GM12865 (cell line): ENCODE data around the gene MRPL28.
"Not testable (repeated sequence)": the region's sequence is repeated elsewhere in the genome, so short reads cannot be mapped to it uniquely, and the experiment has no call there.

Source experiments
- DNase-seq: peaks from one replicate; pipeline ENCODE4 v3.0.0; 2010; ENCODE audit warnings: low read depth
- H3K4me3 ChIP-seq: 2 replicates; pipeline ENCODE4 v1.5.1; 2011; ENCODE audit warnings: mild to moderate bottlenecking, low read depth, low read length, control low read depth
- TF ChIP-seq, protein P1 (sequence below): IDR thresholded peaks from 2 replicates; pipeline ENCODE4 v1.5.1; 2011; ENCODE audit warnings: low read length, control low read depth, low read depth, inconsistent platforms; ENCODE audit not compliant: insufficient read depth; ENCODE audit errors: missing control alignments

Gene MRPL28

DNA sequence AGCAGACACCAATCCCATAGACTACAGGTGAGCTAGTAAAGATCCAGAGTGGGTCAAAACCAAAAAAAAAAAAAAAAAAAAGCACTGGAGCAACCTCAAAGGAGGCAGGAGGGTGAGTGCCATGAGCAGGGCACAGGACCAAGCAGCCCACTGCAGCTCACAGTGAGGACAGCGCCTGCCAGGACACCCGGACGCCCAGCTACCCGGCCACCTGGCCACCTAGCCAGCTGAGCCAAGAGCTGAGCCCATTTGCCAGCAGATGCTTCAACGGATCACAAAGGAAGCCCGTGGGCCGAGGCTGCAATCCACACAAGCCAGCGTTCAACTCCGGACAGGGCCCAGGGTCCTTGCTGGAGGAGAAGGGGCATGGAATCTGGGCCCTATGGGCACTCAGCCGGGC lies 32.9 kb downstream of the MRPL28 start:
- TF ChIP-seq, protein P1, sequence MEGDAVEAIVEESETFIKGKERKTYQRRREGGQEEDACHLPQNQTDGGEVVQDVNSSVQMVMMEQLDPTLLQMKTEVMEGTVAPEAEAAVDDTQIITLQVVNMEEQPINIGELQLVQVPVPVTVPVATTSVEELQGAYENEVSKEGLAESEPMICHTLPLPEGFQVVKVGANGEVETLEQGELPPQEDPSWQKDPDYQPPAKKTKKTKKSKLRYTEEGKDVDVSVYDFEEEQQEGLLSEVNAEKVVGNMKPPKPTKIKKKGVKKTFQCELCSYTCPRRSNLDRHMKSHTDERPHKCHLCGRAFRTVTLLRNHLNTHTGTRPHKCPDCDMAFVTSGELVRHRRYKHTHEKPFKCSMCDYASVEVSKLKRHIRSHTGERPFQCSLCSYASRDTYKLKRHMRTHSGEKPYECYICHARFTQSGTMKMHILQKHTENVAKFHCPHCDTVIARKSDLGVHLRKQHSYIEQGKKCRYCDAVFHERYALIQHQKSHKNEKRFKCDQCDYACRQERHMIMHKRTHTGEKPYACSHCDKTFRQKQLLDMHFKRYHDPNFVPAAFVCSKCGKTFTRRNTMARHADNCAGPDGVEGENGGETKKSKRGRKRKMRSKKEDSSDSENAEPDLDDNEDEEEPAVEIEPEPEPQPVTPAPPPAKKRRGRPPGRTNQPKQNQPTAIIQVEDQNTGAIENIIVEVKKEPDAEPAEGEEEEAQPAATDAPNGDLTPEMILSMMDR, result no peak
- no peak overlapping the region for H3K4me3 ChIP-seq
- no peak for DNase-seq

DNA sequence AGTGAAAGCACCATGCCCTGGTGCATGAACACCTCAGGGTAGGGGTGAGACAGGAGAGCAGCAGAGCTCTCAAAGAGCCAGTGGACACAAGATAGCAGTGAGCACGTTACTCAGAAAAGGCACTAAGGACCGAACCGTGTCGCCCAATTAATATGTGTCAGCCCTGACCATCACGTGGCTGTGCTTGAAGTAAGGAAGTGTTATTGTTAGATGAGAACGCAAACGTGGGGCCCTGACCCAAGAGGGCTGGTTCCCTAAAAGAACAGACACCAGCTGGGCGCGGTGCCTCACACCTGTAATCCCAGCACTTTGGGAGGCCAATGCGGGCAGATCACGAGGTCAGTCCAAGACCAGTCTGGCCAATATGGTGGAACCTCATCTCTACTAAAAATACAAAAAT lies 34.1 kb downstream of the MRPL28 start:
- TF ChIP-seq, protein P1, result no peak
- H3K4me3 ChIP-seq, result no peak overlapping the region
- DNase-seq, result no peak

DNA sequence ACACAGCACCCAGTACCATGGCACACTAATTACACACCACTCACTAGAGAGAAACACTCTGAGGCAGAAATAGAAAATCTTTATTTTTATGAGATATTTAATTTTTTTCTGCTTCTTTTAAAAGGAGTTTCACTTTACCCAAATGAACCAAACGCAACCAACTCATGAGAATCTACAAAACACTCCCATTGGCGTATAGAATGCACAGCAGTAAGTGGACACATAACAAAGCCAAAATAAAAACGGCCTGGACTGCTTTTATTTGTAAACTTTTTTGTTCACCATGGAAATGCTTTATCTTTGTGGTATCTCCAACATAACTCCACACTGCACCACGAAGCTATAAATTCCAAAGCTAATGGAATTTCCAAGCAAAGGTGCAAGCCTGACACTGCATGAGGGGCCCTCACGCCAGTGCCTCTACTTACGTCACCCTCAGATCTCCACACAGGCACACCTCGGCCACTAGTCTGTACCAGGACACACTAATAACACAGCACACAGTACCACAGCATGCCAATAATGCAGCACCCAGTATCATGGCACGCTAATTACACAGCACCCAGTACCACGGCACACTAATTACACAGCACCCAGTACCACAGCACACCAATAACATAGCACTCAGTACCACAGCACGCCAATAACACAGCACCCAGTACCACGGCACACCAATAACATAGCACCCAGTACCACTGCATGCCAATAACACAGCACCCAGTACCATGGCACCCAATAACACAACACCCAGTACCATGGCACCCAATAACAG lies 35.3 kb downstream of the MRPL28 start:
- DNase-seq, H3K4me3 ChIP-seq: not testable (repeated sequence)

DNA sequence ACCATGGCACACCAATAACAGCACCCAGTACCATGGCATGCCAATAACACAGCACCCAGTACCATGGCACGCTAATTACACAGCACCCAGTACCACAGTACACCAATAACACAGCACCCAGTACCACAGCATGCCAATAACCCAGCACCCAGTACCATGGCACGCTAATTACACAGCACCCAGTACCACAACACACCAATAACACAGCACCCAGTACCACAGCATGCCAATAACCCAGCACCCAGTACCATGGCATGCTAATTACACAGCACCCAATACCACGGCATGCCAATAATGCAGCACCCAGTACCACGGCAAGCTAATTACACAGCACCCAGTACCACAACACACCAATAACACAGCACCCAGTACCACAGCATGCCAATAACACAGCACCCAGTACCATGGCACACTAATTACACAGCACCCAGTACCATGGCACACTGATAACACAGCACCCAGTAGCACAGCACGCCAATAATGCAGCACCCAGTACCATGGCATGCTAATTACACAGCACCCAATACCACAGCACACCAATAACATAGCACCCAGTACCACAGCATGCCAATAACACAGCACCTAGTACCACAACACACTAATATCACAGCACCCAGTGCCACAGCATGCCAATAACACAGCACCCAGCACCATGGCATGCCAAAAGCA lies 36.0 kb downstream of the MRPL28 start:
- not testable (repeated sequence) for DNase-seq, H3K4me3 ChIP-seq

DNA sequence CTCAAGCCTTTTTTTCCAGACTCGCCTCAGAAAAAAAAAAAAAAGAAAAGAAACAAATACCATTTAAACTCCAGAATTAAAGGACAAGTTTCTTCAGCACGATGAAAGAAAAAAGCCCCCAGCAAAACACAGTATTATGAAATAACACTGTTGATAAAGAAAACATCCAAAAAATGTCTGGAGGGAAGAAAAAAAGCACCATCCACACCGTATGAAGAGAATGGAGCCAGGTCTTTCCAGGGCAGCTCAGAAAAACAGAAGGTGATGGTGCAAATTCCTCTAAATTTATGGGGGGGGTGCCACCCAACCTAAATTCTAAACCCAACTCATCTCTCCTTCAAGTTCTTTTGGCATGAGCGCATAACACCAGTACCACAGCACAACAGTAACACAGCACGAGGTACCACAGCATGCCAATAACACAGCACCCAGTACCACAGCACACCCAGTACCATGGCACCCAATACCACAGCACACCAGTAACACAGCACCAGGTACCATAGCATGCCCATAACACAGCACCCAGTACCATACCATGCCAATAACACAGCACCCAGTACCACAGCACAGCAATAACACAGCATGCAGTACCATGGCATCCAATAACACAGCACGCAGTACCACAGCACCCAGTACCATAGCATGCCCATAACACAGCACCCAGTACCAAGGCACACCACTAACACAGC lies 36.8 kb downstream of the MRPL28 start:
- TF ChIP-seq, protein P1, result no peak

DNA sequence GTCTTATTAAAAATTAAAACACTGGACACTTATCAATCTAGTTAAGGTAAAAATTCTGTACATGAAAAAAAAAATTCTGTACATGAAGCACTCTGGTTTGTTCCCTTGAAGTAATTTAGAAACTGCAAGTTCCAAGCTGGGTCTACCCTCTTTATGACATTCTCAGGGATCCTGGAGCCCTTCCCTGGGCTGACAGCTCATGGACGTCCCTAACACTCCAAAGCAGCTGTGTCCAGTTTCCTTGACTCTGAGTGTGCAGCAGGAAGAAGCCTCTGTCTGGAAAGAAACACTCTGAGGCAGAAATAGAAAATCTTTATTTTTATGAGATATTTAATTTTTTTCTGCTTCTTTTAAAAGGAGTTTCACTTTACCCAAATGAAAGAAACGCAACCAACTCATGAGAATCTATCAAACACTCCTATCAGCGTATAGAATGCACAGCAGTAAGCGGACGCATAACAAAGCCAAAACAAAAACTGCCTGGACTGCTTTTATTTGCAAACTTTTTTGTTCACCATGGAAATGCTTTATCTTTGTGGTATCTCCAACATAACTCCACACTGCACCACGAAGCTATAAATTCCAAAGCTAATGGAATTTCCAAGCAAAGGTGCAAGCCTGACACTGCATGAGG lies 39.0 kb downstream of the MRPL28 start:
- not testable (repeated sequence) for H3K4me3 ChIP-seq, DNase-seq

More for the DNA sequence above, 36.8 kb downstream of the MRPL28 start:
- DNase-seq, result no peak
- no peak overlapping the region for H3K4me3 ChIP-seq

DNA sequence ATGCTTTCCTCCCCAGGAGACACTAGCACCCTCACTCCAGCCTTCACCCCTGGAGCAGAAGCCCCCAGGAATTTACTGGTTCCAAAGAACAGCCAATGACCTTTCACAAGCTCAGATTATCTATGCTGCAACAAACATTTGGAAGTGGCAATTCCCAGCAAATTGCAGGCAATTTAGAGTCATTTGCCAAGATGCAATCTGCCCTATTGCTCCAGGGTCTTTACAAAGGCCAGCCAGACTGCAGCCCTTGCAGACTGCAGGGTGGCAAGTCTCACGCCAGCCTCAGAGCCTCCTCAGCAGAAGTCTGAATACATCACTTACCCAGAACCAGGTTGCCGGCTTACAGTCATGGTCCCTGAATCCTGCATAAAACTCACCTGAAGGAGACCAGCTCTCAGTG lies 39.6 kb downstream of the MRPL28 start:
- no peak for DNase-seq
- TF ChIP-seq, protein P1, result no peak
- no peak overlapping the region for H3K4me3 ChIP-seq

DNA sequence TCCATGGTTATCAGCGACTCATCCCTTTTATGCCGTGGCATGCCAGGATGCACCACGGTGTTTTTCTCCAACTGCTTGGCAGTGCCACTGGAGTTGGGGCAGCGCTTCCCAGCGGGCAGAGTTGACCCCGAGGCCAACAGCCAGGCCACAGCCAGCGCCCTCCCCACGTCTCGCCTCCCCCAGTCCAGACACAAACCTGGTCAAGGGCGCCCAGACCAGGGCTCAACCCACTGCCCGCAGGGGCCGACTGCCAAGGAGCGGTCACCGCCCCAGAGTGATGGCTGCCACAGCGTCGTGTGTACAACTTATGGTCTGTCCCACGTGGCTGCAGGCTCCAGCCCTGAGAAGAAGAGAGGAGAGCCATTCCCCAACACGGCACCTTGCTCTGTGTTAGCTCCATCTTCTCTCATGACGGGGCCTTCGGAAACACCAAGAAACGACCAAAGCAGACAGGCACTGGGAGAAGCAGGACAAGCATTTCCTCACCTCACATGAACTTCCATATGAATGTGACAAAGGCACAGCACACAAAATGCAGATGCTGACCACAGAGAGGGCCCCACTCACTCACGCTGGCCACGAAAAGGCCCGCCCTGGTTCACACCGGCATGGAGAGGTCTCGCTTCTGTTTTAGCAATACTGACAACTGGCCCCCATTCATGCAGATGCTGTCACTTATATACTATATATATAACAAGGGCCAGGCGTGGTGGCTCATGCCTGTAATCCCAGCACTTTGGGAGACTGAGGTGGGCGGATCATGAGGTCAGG lies 44.8 kb downstream of the MRPL28 start:
- no peak for DNase-seq
- TF ChIP-seq, protein P1, result no peak
- H3K4me3 ChIP-seq, result peak overlapping the region; percentile 35
